ENCODE data around the gene PHF2. TPM values are rescaled to one million over a fixed set of nuclear protein-coding genes. Genes with fewer than 3 reads are reported as not detected.
A peak's percentile ranks its signal among the peaks of the same experiment; 100 is the strongest.

Gene PHF2
- total RNA-seq, 4 donors from 2014 or later = 23.3 to 33.1 (median 28.6) TPM

GRCh38 chr9:93612052-93612795 is 35.8 kb downstream of the PHF2 start:
- 71 to 82% methylated on average over 2 of the region's 2 CpGs for WGBS, 2 donors
- intact Hi-C loops (cut with DNase I; ENCODE audit: low total_unique reads) = no loop called here
- TF ChIP-seq, protein P1, sequence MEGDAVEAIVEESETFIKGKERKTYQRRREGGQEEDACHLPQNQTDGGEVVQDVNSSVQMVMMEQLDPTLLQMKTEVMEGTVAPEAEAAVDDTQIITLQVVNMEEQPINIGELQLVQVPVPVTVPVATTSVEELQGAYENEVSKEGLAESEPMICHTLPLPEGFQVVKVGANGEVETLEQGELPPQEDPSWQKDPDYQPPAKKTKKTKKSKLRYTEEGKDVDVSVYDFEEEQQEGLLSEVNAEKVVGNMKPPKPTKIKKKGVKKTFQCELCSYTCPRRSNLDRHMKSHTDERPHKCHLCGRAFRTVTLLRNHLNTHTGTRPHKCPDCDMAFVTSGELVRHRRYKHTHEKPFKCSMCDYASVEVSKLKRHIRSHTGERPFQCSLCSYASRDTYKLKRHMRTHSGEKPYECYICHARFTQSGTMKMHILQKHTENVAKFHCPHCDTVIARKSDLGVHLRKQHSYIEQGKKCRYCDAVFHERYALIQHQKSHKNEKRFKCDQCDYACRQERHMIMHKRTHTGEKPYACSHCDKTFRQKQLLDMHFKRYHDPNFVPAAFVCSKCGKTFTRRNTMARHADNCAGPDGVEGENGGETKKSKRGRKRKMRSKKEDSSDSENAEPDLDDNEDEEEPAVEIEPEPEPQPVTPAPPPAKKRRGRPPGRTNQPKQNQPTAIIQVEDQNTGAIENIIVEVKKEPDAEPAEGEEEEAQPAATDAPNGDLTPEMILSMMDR (IDR thresholded peaks at IDR 0.05) = no peak
- TF ChIP-seq POLR2A (IDR thresholded peaks at IDR 0.05) = no peak
- DNase-seq (ENCODE audit: low spot score in 2 of 2) = no peak
- H3K4me3 ChIP-seq (ENCODE audit: low read depth, poor library complexity, severe bottlenecking) = no peak overlapping the region

DNA sequence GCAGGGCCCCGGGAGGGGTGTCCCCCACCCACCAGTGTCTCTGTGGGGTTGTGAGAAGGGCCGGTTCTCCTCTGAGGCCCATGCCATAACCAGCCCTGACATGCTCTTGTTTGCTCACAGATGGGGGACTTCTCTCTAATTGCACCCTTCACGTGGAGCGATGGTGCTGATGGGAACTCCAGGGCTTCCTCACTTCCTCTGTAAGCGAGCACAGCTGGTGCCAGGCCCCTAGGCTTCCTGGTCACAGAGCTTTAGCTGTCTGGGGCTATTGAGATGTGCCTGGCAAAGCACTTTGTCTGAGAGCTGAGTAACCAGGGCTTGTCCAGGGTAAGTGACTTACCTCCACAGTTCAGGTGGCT is 36.4 kb downstream of the PHF2 start:
- 42 to 47% methylated on average over 5 of the region's 5 CpGs for WGBS, 2 donors
- intact Hi-C loops (cut with DNase I; ENCODE audit: low total_unique reads) = no loop called here
- H3K4me3 ChIP-seq (ENCODE audit: low read depth, poor library complexity, severe bottlenecking) = no peak overlapping the region
- DNase-seq (ENCODE audit: low spot score in 2 of 2) = peak in 1 of 2 donors; percentile 46
- TF ChIP-seq, protein P1 (IDR thresholded peaks at IDR 0.05) = no peak
- no peak for TF ChIP-seq POLR2A (IDR thresholded peaks at IDR 0.05)

- no peak for TF ChIP-seq POLR2A (IDR thresholded peaks at IDR 0.05)
- TF ChIP-seq, protein P1 (IDR thresholded peaks at IDR 0.05) = no peak
- WGBS, 2 donors = 86 to 92% methylated on average over 5 of the region's 5 CpGs
- no peak for DNase-seq (ENCODE audit: low spot score in 2 of 2)
- no peak overlapping the region for H3K4me3 ChIP-seq (ENCODE audit: low read depth, poor library complexity, severe bottlenecking)
- intact Hi-C loops (cut with DNase I; ENCODE audit: low total_unique reads) = no loop called here
These were observed 36.8 kb downstream of the PHF2 start for GRCh38 chr9:93613174-93613573.

DNA sequence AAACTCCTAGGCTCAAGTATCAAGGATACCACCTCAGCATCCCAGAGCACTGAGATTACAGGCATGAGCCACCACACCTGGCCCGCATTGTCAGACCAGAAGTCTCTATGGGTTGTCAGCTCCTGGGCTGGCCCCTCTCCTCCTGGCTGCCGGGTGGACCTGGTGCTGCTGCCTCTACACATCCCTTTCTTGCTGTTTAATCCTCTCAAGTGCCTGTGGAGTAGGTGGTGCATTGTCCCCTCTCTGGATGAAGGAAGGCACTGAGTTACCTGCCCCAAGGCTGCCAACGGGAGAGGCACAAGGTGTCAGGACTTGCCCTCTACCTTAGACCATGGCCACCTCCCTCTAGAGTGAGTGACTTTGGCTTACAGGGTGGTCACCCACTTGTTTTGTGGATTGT is 37.4 kb downstream of the PHF2 start:
- DNase-seq (ENCODE audit: low spot score in 2 of 2) = peak in 1 of 2 donors; percentile 61
- intact Hi-C loops (cut with DNase I; ENCODE audit: low total_unique reads) = no loop called here
- 55 to 92% methylated on average over 3 of the region's 3 CpGs for WGBS, 2 donors
- H3K4me3 ChIP-seq (ENCODE audit: low read depth, poor library complexity, severe bottlenecking) = no peak overlapping the region
- TF ChIP-seq, protein P1 (IDR thresholded peaks at IDR 0.05) = no peak
- no peak for TF ChIP-seq POLR2A (IDR thresholded peaks at IDR 0.05)

DNA sequence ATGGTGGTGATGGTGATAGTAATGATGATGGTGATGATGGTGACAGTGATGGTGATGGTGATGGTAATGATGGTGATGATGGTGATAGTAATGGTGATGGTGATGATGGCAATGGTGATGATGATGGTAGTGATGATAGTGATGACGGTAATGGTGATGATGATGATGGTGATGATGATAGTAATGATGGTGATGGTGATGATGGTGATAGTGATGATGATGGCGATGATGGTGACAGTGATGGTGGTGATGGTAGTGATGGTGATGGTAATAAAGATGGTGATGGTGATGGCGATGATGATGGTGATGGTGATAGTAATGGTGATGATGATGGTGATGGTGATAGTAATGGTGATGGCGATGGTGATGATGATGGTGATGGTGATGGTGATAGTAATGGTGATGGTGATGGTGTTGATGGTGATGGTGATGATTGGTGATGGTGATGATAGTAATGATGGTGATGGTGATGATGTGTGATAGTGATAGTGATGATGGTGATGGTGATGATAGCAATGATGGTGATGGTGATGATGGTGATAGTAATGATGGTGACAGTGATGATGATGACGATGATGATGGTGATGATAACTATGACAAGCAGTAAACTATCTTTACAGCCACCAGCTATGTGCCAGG is 38.6 kb downstream of the PHF2 start:
- TF ChIP-seq, protein P1 (IDR thresholded peaks at IDR 0.05) = peak in 1 of 3 donors; percentile 4
- TF ChIP-seq POLR2A (IDR thresholded peaks at IDR 0.05) = no peak
- WGBS, 2 donors = 87 to 88% methylated on average over 5 of the region's 5 CpGs
- intact Hi-C loops (cut with DNase I; ENCODE audit: low total_unique reads) = no loop called here

More for the DNA sequence above, 38.6 kb downstream of the PHF2 start:
- no peak overlapping the region for H3K4me3 ChIP-seq (ENCODE audit: low read depth, poor library complexity, severe bottlenecking)
- DNase-seq (ENCODE audit: low spot score in 2 of 2) = no peak
